Measurements from ENCODE around the gene ARGLU1. TPM values are rescaled to one million over a fixed set of nuclear protein-coding genes. Genes with fewer than 3 reads are reported as not detected.
"Not testable (repeated sequence)": the region's sequence is repeated elsewhere in the genome, so short reads cannot be mapped to it uniquely, and the experiment has no call there.

ARGLU1 gene
- polyA plus RNA-seq, 1 experiment: 25.6 TPM

DNA sequence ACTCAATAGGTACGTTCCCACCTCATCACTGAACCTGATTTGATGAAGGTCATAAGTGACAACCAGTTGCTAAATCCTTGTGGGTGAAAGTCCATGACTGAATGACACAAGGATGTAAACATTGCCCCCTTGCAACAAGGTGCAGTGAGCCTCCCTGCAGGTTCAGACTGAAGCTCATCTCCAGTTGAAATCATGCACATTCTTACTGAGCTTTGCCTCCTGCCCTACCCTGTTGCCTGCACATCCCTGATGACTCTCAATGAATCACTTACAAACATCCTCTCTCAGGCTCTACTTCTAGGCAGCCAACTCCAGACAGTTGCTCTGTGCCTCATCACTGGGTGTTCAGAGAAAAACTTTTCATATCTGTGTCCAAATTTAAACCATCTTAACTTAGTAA is 42.5 kb upstream of the ARGLU1 start:
- Histone ChIP-seq H3K4me3 (ENCODE audit: low read depth, low read length) (no peak overlapping the region), H3K27me3 (ENCODE audit: control insufficient read depth, insufficient read depth, low read length) (peaks cover 2% of the 10 kb centered on the region; the same call in 1 of the 2 replicates), H3K36me3 (ENCODE audit: control insufficient read depth, insufficient read depth, low read length) (no peaks in the 10 kb centered on the region)
- ChIA-PET CTCF (interaction anchor here (1.1 to 1.7 kb wide), 2 partner anchors 9 to 74 kb away, joined by 3 to 10 read pairs; no protein-coding TSS in a partner anchor), POLR2A (no interaction called here)
- peak; percentile 4 for DNase-seq (ENCODE audit: low read depth)
- TF ChIP-seq, protein P1, sequence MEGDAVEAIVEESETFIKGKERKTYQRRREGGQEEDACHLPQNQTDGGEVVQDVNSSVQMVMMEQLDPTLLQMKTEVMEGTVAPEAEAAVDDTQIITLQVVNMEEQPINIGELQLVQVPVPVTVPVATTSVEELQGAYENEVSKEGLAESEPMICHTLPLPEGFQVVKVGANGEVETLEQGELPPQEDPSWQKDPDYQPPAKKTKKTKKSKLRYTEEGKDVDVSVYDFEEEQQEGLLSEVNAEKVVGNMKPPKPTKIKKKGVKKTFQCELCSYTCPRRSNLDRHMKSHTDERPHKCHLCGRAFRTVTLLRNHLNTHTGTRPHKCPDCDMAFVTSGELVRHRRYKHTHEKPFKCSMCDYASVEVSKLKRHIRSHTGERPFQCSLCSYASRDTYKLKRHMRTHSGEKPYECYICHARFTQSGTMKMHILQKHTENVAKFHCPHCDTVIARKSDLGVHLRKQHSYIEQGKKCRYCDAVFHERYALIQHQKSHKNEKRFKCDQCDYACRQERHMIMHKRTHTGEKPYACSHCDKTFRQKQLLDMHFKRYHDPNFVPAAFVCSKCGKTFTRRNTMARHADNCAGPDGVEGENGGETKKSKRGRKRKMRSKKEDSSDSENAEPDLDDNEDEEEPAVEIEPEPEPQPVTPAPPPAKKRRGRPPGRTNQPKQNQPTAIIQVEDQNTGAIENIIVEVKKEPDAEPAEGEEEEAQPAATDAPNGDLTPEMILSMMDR (IDR thresholded peaks at IDR 0.05; ENCODE audit: insufficient read depth, low read depth, low read length): no peak

DNA sequence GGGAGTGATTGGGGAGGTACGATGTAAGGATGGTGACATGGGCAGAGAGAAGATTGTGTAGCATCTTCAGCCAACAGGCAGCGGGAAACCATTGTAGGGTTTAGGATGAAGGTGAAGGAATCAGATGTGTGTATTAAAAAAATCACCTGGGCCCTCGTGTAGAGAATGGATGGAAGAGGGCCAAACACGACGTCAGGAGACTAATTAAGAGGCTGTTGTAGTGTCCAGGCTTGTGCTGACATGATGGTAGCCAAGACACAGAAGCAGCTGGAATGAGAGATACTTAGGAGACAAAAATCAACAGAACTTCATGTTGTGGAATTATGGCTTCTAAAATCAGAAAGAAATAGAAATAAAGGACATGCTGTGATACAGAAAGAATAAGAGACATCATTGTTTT is 41.2 kb upstream of the ARGLU1 start:
- H3K36me3 ChIP-seq (ENCODE audit: control insufficient read depth, insufficient read depth, low read length): no peaks in the 10 kb centered on the region
- TF ChIP-seq, protein P1 (IDR thresholded peaks at IDR 0.05; ENCODE audit: insufficient read depth, low read depth, low read length): no peak
- DNase-seq (ENCODE audit: low read depth): no peak
- ChIA-PET POLR2A (no interaction called here), CTCF (interaction anchor here (1.1 to 1.7 kb wide), 3 partner anchors 9 to 11 kb away, joined by 4 to 10 read pairs (median 4); no protein-coding TSS in a partner anchor)
- H3K27me3 ChIP-seq (ENCODE audit: control insufficient read depth, insufficient read depth, low read length): peaks cover 2% of the 10 kb centered on the region; the same call in 1 of the 2 replicates
- H3K4me3 ChIP-seq (ENCODE audit: low read depth, low read length): no peak overlapping the region

DNA sequence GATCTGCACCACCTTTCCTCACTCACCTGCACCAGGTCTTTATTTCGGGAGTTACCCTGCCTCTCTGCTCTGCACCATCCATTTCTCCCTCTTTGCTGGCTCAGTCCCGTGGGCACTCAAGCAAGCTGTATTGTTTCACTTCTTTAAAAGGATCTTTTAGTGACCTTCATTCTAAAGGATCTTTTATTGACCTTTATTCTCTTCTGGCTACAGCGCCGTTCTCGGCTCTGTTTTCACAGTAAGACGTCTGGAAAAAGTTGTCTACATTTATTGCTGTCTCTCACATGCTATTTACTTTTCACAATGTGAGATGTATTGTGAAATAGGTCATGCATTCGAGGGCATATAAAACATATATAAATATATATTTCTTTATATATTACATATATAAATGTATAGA is 35.6 kb upstream of the ARGLU1 start:
- ChIA-PET POLR2A (no interaction called here), CTCF (no interaction called here)
- TF ChIP-seq, protein P1 (IDR thresholded peaks at IDR 0.05; ENCODE audit: insufficient read depth, low read depth, low read length): no peak
- DNase-seq (ENCODE audit: low read depth): no peak
- Histone ChIP-seq H3K27me3 (ENCODE audit: control insufficient read depth, insufficient read depth, low read length) (peaks cover 2% of the 10 kb centered on the region; the same call in 1 of the 2 replicates), H3K4me3 (ENCODE audit: low read depth, low read length) (no peak overlapping the region), H3K36me3 (ENCODE audit: control insufficient read depth, insufficient read depth, low read length) (no peaks in the 10 kb centered on the region)

DNA sequence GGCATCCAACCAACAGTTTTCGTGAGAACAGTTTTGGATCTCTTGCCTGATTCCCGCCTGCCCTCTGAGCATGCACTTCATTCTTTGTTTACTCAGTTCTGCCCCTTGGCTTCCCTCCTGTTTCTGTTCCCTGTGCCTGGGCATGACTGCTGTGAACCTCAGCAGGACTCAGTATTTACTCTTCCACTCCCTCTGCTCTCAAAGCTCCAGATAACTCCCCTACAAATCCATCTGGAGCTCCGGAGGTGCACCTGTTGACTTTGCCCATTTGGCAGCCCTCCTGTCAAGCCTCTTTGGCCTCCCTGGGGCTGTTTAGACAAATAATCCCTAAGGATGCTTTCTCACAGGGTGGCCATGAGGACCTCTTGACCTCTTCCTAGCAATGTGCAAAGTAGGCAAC is 34.2 kb upstream of the ARGLU1 start:
- Histone ChIP-seq H3K27me3 (ENCODE audit: control insufficient read depth, insufficient read depth, low read length) (peaks cover 2% of the 10 kb centered on the region; the same call in 1 of the 2 replicates), H3K4me3 (ENCODE audit: low read depth, low read length) (no peak overlapping the region), H3K36me3 (ENCODE audit: control insufficient read depth, insufficient read depth, low read length) (no peaks in the 10 kb centered on the region)
- POLR2A ChIA-PET: no interaction called here
- CTCF ChIA-PET: interaction anchor here (0.6 kb wide), 1 partner anchor 337 kb away, joined by 3 read pairs; no protein-coding TSS in a partner anchor
- TF ChIP-seq, protein P1 (IDR thresholded peaks at IDR 0.05; ENCODE audit: insufficient read depth, low read depth, low read length): no peak
- DNase-seq (ENCODE audit: low read depth): no peak

GRCh38 chr13:106601489-106601888 is 33.6 kb upstream of the ARGLU1 start:
- H3K4me3 ChIP-seq (ENCODE audit: low read depth, low read length): no peak overlapping the region
- CTCF ChIA-PET: interaction anchor here (1.5 kb wide), 1 partner anchor 19 kb away, joined by 3 read pairs; no protein-coding TSS in a partner anchor
- peaks cover 2% of the 10 kb centered on the region; the same call in 1 of the 2 replicates for H3K27me3 ChIP-seq (ENCODE audit: control insufficient read depth, insufficient read depth, low read length)
- no peaks in the 10 kb centered on the region for H3K36me3 ChIP-seq (ENCODE audit: control insufficient read depth, insufficient read depth, low read length)
- POLR2A ChIA-PET: no interaction called here
- DNase-seq (ENCODE audit: low read depth): no peak
- TF ChIP-seq, protein P1 (IDR thresholded peaks at IDR 0.05; ENCODE audit: insufficient read depth, low read depth, low read length): no peak

GRCh38 chr13:106600798-106601135 is 32.8 kb upstream of the ARGLU1 start:
- H3K27me3 ChIP-seq (ENCODE audit: control insufficient read depth, insufficient read depth, low read length); H3K4me3 ChIP-seq (ENCODE audit: low read depth, low read length); DNase-seq (ENCODE audit: low read depth); H3K36me3 ChIP-seq (ENCODE audit: control insufficient read depth, insufficient read depth, low read length): not testable (repeated sequence)
- ChIA-PET CTCF (interaction anchor here (1.5 kb wide), 2 partner anchors 9 to 20 kb away, joined by 3 to 4 read pairs; no protein-coding TSS in a partner anchor), POLR2A (interaction anchor here (0.6 kb wide), 1 partner anchor 880 kb away, joined by 3 read pairs; no protein-coding TSS in a partner anchor)
